Activated T-cell treated with anti-CD3 and anti-CD28 coated beads for 1 hour (primary cell): ENCODE results near the gene RAB23.

Experiments
- DNase-seq: peaks from one replicate; pipeline ENCODE4 v3.0.0-alpha.2; 2020; ENCODE audit warnings: low read depth

RAB23 gene

DNA sequence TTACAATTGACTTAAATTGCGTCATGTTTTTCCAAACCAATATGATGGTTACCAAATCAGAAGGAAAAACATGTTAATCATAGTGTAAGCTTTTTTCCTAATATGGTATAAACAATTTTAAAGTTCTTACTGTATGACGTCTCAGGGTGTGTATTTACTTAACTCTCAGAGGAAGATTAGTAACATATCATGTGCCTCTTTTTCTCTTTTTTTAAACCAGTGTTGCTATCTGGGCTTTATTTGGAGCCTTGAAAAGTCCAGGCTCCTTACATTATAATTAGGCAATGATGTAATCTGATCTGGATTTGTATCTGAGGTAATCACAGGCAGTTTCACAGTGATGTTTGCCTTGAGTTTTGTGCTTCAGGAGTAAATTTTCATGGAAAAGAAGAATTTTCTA is 20.4 kb upstream of the RAB23 start:
- DNase-seq, result no peak

- DNase-seq, result no peak
Measured at GRCh38 chr6:57226221-57226620, 4.1 kb upstream of the RAB23 start.

- DNase-seq, result no peak
Measured at GRCh38 chr6:57224769-57225515, 2.8 kb upstream of the RAB23 start.

DNA sequence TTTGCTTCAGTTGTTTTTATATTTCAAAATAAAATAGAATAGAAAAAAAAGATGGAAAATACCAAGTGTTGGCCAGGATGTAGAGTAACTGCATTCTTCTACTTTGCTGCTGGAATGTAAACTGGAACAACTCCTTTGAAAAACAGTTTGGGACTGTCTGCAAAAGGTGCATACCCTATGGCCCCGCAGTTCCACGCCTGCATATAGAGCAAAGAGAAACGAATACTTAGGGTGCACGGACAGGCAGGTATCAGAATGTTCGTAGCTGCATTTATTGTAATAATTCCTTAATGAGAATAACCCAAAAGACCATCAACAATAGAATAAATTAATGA is 603 bp upstream of the RAB23 start:
- no peak for DNase-seq

DNA sequence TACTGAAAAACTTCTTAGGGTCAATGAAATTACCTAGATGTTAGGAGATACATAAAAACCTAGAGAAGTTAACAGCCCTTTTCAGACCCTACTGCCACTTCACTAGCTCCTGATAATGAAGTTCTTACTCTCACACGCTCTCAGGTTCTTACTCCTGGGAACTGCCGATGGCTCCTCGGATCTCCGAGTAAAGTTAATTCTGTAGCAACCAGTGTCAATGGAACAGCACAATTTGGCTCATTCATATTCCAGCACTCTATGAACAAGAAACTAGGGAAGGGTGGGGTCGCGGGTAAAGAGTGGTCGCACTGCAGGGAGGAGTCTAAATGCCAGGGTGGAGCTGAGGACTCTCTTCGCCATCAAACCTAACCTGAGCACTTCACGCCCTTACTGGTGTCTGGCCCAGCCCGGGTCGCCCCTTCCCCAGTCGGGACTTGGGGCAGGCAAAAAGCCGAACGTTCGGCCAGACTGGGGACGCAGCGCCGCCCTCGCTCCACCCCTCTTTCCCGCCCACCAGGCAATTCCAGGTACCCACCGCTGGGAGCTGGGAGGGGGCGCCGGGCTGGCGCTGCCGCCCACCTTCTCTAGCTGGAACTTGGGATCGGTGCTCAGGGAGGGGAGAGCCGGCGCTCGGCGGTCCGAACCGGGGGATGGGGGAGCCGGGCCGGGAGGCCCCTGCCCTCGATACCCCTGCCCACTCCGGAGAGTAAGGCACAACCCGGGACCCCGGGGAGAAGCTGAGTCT is 744 bp downstream of the RAB23 start:
- DNase-seq, result peak; percentile 12

- no peak for DNase-seq
Measured at GRCh38 chr6:57220083-57220703, 1.9 kb downstream of the RAB23 start.

GRCh38 chr6:57217270-57217669 is 4.8 kb downstream of the RAB23 start:
- DNase-seq, result no peak

- DNase-seq, result no peak
Measured at GRCh38 chr6:57216235-57217101, 5.6 kb downstream of the RAB23 start.

- DNase-seq, result no peak
Measured at GRCh38 chr6:57215260-57215659, 6.8 kb downstream of the RAB23 start.

DNA sequence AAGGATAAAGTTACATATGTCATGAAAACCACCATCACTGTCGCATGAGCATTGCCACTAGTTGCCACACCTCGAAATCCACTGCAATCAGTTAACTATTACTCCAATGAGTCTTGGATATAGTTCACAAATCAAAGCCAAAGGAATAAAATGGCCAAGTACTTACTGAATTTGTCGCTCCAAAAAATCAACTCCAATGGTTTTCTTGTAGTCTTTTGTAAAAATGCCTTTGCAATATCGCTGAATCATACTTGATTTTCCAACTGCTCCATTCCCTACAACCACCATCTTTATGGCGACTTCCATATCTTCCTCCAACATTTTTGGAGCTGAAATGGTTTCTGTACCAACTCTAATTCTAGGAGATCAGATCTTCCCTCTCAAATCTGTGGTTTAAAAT is 12.0 kb downstream of the RAB23 start:
- no peak for DNase-seq

DNA sequence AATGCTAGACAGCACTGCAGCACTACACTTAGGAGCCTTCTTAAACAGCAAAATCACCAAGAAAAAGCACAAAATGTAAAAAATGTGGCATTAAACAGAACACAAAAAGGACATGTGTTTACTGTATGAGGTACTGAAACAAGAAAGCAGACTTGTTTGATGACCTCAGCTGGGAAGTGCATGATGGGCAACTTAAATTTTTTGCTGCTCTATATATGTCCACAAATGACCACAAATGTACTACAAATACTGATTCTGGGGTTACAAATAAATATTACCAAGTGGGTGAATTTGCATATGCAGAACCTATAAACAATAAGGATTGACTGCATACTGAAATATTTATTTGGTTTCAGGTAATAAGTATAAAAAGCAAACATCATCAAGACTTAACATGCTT is 13.1 kb downstream of the RAB23 start:
- no peak for DNase-seq

DNA sequence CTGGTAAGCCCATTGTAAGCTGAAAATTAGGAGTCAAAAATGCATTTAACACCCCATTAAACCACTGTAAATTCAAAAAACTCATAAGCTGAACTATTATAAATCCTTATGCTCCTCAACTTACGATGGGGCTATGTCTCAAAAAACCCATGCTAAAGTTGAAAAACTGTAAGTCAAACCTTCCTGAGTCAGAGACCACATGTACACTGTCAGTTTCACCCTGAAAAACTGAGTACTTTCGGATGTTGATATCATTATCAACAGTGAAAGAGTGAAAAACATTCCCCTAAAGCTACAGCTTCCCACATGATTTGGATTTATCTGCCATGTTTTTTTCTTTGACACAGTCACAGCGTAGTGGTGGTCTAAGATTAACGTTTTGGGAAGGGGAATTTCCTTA is 14.2 kb downstream of the RAB23 start:
- DNase-seq, result no peak

- no peak for DNase-seq
Measured at GRCh38 chr6:57207141-57207540, 15.0 kb downstream of the RAB23 start.

- DNase-seq, result no peak
Measured at GRCh38 chr6:57205550-57206328, 16.4 kb downstream of the RAB23 start.

- DNase-seq, result no peak
Measured at GRCh38 chr6:57201718-57202117, 20.4 kb downstream of the RAB23 start.

GRCh38 chr6:57198926-57199636 is 23.0 kb downstream of the RAB23 start:
- no peak for DNase-seq

DNA sequence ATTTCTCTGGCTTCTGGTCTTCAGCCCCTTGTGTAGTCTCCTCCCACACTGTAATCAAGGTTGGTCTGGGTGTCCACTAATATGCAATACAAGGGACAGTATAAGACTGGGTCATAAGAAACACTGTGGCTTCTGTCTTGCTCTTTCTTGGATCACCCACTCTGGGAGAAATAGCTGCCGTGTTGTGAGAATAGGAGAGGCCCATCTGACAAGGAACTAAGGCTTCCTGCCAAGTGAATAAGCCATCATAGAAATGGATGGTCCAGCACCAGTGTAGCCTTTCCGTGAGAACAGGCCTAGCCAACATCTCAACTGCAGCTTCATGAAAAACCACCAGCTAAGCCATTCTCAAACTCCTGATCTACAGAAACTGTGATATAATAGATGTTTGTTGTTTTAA is 26.6 kb downstream of the RAB23 start:
- no peak for DNase-seq

DNA sequence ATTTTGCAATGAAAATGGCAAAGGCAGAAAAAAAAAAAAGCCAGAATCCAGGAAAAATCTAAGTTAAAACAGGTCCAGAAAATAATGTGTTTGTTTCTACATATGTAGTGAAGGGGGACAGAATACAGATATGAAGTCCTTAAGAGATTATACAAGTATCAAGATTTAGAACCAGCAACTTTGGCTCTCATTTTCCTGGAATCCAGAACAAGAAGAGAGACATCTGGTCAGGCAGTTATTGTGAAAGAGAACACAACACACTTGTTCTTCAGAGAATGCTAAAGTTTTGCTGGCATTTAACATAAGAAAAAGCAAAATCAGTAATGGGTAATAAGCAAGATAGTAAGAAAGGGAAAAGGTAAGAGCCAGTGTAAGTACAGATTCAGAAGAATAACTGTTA is 28.9 kb downstream of the RAB23 start:
- no peak for DNase-seq

DNA sequence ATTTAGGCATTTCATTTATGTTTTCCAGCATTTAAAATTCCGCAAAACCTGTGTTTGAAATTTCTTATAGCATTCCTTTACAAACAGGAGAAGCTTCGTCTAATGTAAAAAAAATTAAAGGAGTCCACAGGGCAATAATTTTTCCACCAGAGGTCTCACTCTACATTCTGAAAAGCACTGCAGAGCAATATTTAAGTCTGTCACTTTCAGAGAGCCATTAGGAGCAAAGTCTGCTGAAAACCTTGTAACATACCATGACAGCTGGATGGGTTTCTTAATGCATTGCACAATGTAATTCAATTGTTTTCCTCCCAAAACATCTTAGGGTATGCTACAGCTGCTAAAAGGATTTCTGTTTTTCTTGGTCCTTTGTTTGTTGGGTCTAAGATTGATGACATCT is 32.0 kb downstream of the RAB23 start:
- no peak for DNase-seq

DNA sequence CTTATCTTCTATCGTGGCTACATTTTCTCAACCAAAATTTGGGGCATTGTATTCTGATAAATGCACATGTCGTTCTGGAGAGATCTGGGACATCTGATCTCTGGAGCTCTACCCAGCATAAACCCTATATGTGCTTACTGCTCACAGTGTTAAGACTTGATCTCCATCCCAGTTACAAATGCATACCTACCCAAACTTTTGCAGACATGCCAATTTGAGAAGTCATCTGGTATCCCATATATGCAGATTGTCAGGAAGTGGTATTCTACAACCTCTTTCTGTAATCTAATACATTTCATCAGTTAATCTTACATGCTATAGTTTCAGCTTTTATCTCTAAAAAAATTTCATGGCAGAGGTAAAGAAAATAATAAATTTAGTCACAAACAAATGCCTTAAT is 38.8 kb downstream of the RAB23 start:
- no peak for DNase-seq

DNA sequence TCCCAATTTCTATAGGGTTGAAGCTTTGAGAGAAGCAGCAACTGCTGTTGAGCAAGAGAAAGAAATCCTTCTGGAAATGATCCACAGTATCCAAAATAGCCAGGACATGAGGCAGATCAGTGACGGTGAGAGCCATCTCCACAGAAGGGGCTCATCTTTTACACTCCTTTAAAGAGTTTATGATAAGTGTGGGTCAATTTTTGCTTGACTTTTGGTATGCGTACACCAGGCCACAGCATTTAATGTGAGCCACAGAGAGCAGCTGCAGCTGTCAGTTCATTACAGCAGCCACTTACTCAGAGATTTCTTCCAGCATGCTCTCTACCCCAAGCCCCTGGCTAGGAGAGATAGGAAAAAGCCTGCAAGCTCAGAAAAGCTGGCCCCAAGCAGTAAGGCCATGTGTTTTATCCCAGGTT is 40.1 kb downstream of the RAB23 start:
- no peak for DNase-seq
